Natural killer cell (primary cell): ENCODE data around the gene TTC22. TPM values are rescaled to one million over a fixed set of nuclear protein-coding genes. Genes with fewer than 3 reads are reported as not detected.

ENCODE experiments used
- ATAC-seq, 3 donors: fragments of 150-1000 bp in 2 of 3; fragments of 200-7000 bp in 1 of 3; cut with Tn5 transposase; 1 replicate in 1 of 3; 2 replicates in 2 of 3; pipeline ENCODE4 v1.10.0; 2021; ENCODE audit warnings: mild to moderate bottlenecking in 2 of 3, moderate library complexity in 2 of 3
- DNase-seq, 2 donors: peaks; one replicate each; pipeline versions ENCODE4 v3.0.0 to v3.0.0-alpha.2; 2013 to 2021; ENCODE audit warnings: mixed read lengths in 1 of 2
- H3K27ac ChIP-seq: one replicate; pipeline ENCODE4 v1.5.1; 2013; ENCODE audit warnings: mild to moderate bottlenecking, low read length
- H3K27me3 ChIP-seq: one replicate; pipeline ENCODE4 v1.6.1; 2013; ENCODE audit warnings: low read length; ENCODE audit not compliant: control insufficient read depth, insufficient read depth
- H3K36me3 ChIP-seq: one replicate; pipeline ENCODE4 v1.6.1; 2013; ENCODE audit warnings: low read length; ENCODE audit not compliant: control insufficient read depth, insufficient read depth
- H3K4me1 ChIP-seq: one replicate; pipeline ENCODE4 v1.6.1; 2013; ENCODE audit warnings: low read length; ENCODE audit not compliant: control insufficient read depth, insufficient read depth
- H3K4me3 ChIP-seq: one replicate; pipeline ENCODE4 v1.5.1; 2013; ENCODE audit warnings: low read length
- H3K9me3 ChIP-seq: one replicate; pipeline ENCODE4 v1.6.1; 2013; ENCODE audit warnings: low read length; ENCODE audit not compliant: control insufficient read depth, insufficient read depth
- H3K27ac Mint-ChIP-seq, 2 donors: one replicate each; pipeline ENCODE4 v1.8.0; 2022; ENCODE audit warnings: mild to moderate bottlenecking in 2 of 2, mixed read lengths in 2 of 2, moderate library complexity in 1 of 2
- H3K27me3 Mint-ChIP-seq, 2 donors: one replicate each; pipeline ENCODE4 v1.8.0; 2022; ENCODE audit warnings: low read depth in 2 of 2, mixed read lengths in 2 of 2
- H3K36me3 Mint-ChIP-seq: one replicate; pipeline ENCODE4 v1.8.0; 2022; ENCODE audit warnings: mixed read lengths
- H3K4me1 Mint-ChIP-seq, 2 donors: one replicate each; pipeline ENCODE4 v1.8.0; 2022; ENCODE audit warnings: mixed read lengths in 2 of 2
- H3K4me3 Mint-ChIP-seq: one replicate; pipeline ENCODE4 v1.8.0; 2022; ENCODE audit warnings: mild to moderate bottlenecking, moderate library complexity, mixed read lengths
- H3K9me3 Mint-ChIP-seq, 2 donors: one replicate each; pipeline ENCODE4 v1.8.0; 2022; ENCODE audit warnings: mixed read lengths in 2 of 2
- CTCF ChIP-seq: fragments of 200-600 bp; IDR thresholded peaks from one replicate; pipeline ENCODE4 v1.8.0; 2022; ENCODE audit warnings: antibody characterized with exemption
- WGBS: methylation state at CpG from one replicate; pipeline ENCODE4 v1.1.7; 2013; ENCODE audit warnings: missing lambda C conversion rate; ENCODE audit not compliant: insufficient coverage; 5-methylcytosine and 5-hydroxymethylcytosine counted together
- intact Hi-C: fragments of 100-400 bp; cut with micrococcal nuclease; formaldehyde crosslinking; loops from one replicate; pipeline ENCODE4 v1.14.2; 2022
- total RNA-seq, 4 donors: library from RNA; stranded (reverse); fragments of 120-200 nt in 1 of 4; gene quantifications; one replicate each; pipeline versions ENCODE4 v1.2.3 to v1.2.4, GENCODE V29; 2013 to 2022

The TTC22 gene
- total RNA-seq, 3 donors from 2014 or later (not counting 1 experiment from before 2014, with no cell fraction given) = 17.8 to 30.8 (median 26.5) TPM

- Mint-ChIP-seq H3K9me3 (no peaks in the 10 kb centered on the region), H3K4me1 (peaks cover 0 to 5% of the 10 kb centered on the region in 2 donors), H3K27ac (peak overlapping the region in 1 of 2 donors; percentile 39), H3K36me3 (no peaks in the 10 kb centered on the region), H3K27me3 (no peaks in the 10 kb centered on the region), H3K4me3 (no peak overlapping the region)
- H3K27me3 ChIP-seq = no peaks in the 10 kb centered on the region
- TF ChIP-seq CTCF = no peak
- no peaks in the 10 kb centered on the region for H3K9me3 ChIP-seq
- 89% methylated on average over 3 of the region's 5 CpGs for WGBS
- intact Hi-C loops = no loop called here
- ATAC-seq (no peak), DNase-seq (no peak)
- no peak overlapping the region for H3K27ac ChIP-seq
- H3K36me3 ChIP-seq = peaks cover 22% of the 10 kb centered on the region
- no peak overlapping the region for H3K4me3 ChIP-seq
- H3K4me1 ChIP-seq = no peaks in the 10 kb centered on the region
Measured at GRCh38 chr1:54838565-54839180, 37.5 kb upstream of the TTC22 start.

GRCh38 chr1:54837002-54837853, 36.1 kb upstream of the TTC22 start:
- no peak for DNase-seq
- Histone ChIP-seq H3K27ac (no peak overlapping the region), H3K27me3 (no peaks in the 10 kb centered on the region), H3K4me3 (no peak overlapping the region), H3K36me3 (peaks cover 16% of the 10 kb centered on the region), H3K4me1 (no peaks in the 10 kb centered on the region), H3K9me3 (no peaks in the 10 kb centered on the region)
- Mint-ChIP-seq H3K4me1 (peaks cover 0 to 5% of the 10 kb centered on the region in 2 donors), H3K27me3 (no peaks in the 10 kb centered on the region), H3K36me3 (no peaks in the 10 kb centered on the region), H3K4me3 (no peak overlapping the region), H3K27ac (no peak overlapping the region), H3K9me3 (no peaks in the 10 kb centered on the region)
- no peak for ATAC-seq
- 72% methylated on average over 5 of the region's 6 CpGs for WGBS
- intact Hi-C loops = no loop called here
- no peak for TF ChIP-seq CTCF

GRCh38 chr1:54836594-54836993, 35.5 kb upstream of the TTC22 start:
- Histone ChIP-seq H3K27ac (no peak overlapping the region), H3K4me1 (no peaks in the 10 kb centered on the region), H3K36me3 (peaks cover 11% of the 10 kb centered on the region), H3K9me3 (no peaks in the 10 kb centered on the region), H3K4me3 (no peak overlapping the region), H3K27me3 (no peaks in the 10 kb centered on the region)
- DNase-seq (no peak), ATAC-seq (no peak)
- Mint-ChIP-seq H3K27ac (no peak overlapping the region), H3K4me3 (no peak overlapping the region), H3K36me3 (no peaks in the 10 kb centered on the region), H3K27me3 (no peaks in the 10 kb centered on the region), H3K4me1 (peaks cover 0 to 5% of the 10 kb centered on the region in 2 donors), H3K9me3 (no peaks in the 10 kb centered on the region)
- no peak for TF ChIP-seq CTCF
- WGBS = 93% methylated on average over 8 of the region's 8 CpGs
- intact Hi-C loops = no loop called here
